Measurements from ENCODE around the gene PLA2G4F. TPM values are rescaled to one million over a fixed set of nuclear protein-coding genes. Genes with fewer than 3 reads are reported as not detected.
A peak's percentile ranks its signal among the peaks of the same experiment; 100 is the strongest.

Gene PLA2G4F
- total RNA-seq, 4 donors from 2014 or later = 3.9 to 24.8 (median 14.1) TPM

DNA sequence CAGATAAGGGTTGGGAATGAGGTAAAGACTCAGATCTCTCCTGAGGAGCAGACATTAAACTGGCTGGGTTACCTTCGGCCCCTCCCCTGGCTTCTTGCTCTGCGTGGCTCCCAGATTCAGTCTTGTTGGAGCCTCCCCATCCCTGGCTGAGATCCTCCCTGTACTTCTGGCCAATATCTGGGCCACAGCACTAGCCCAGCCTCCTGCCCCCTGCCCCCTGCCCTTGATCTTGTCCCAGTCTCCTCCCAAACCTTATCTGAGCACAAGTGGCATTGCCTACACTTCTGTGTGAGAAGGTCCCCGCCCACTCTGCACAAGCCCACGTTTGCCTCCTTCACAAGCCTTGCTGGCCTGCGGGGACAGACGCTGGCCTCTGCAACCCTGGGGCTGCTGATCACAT, 16.8 kb downstream of the PLA2G4F start:
- DNase-seq = no peak
- Histone ChIP-seq H3K27me3 (no peaks in the 10 kb centered on the region), H3K4me1 (no peaks in the 10 kb centered on the region), H3K36me3 (no peaks in the 10 kb centered on the region), H3K27ac (no peak overlapping the region), H3K4me3 (replicated peaks in 1 of 3) (no peak overlapping the region), H3K9me3 (no peaks in the 10 kb centered on the region)
- WGBS, 2 donors = 79 to 85% methylated on average over 6 of the region's 6 CpGs
- TF ChIP-seq CTCF (IDR thresholded peaks at IDR 0.05) = no peak
- TF ChIP-seq POLR2A (IDR thresholded peaks at IDR 0.05) = no peak
- intact Hi-C loops (cut with DNase I) = loop anchor here (10.0 kb wide), 1 partner anchor 145 kb away; no protein-coding TSS in a partner anchor

DNA sequence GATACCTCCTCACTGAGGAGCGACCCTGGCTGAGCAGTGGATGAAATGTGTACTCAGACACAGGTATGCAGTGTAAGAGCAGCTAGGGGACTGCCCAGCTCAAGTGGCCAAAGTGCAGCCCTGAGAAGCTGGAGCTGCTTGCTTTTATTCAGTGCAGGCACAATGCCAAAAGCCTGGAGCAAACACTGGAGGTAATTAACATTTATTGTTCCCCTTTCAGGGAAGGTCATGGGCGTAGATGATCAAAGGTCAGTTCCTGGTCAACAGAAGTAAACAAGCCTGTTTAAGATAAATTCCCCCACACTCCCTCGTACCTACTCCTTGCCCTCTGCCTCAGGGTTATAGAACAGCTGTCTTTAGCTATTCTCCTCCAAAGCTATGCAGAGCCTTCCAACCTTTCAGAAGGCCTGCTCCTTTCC, 17.5 kb downstream of the PLA2G4F start:
- Histone ChIP-seq H3K36me3 (no peaks in the 10 kb centered on the region), H3K27ac (no peak overlapping the region), H3K9me3 (no peaks in the 10 kb centered on the region), H3K4me3 (replicated peaks in 1 of 3) (no peak overlapping the region), H3K4me1 (no peaks in the 10 kb centered on the region), H3K27me3 (no peaks in the 10 kb centered on the region)
- 59 to 71% methylated on average over 3 of the region's 3 CpGs for WGBS, 2 donors
- intact Hi-C loops (cut with DNase I) = loop anchor here (10.0 kb wide), 1 partner anchor 144 kb away; no protein-coding TSS in a partner anchor
- DNase-seq = no peak
- TF ChIP-seq POLR2A (IDR thresholded peaks at IDR 0.05) (no peak), CTCF (IDR thresholded peaks at IDR 0.05) (no peak)

- H3K9me3 ChIP-seq = no peaks in the 10 kb centered on the region
- TF ChIP-seq POLR2A (IDR thresholded peaks at IDR 0.05) = no peak
- TF ChIP-seq CTCF (IDR thresholded peaks at IDR 0.05) = no peak
- H3K4me3 ChIP-seq (replicated peaks in 1 of 3) = no peak overlapping the region
- 87 to 88% methylated on average over 4 of the region's 4 CpGs for WGBS, 2 donors
- intact Hi-C loops (cut with DNase I) = loop anchor here (10.0 kb wide), 1 partner anchor 144 kb away; no protein-coding TSS in a partner anchor
- H3K36me3 ChIP-seq = no peaks in the 10 kb centered on the region
- no peaks in the 10 kb centered on the region for H3K27me3 ChIP-seq
- H3K4me1 ChIP-seq = no peaks in the 10 kb centered on the region
- H3K27ac ChIP-seq = no peak overlapping the region
- DNase-seq = no peak
These were observed 18.0 kb downstream of the PLA2G4F start for GRCh38 chr15:42138411-42138810.

GRCh38 chr15:42137461-42138261, 18.8 kb downstream of the PLA2G4F start:
- 41 to 48% methylated on average over 11 of the region's 11 CpGs for WGBS, 2 donors
- H3K4me1 ChIP-seq = no peaks in the 10 kb centered on the region
- intact Hi-C loops (cut with DNase I) = loop anchor here (10.0 kb wide), 1 partner anchor 143 kb away; no protein-coding TSS in a partner anchor
- H3K9me3 ChIP-seq = no peaks in the 10 kb centered on the region
- H3K27me3 ChIP-seq = no peaks in the 10 kb centered on the region
- H3K27ac ChIP-seq = no peak overlapping the region
- H3K36me3 ChIP-seq = no peaks in the 10 kb centered on the region
- TF ChIP-seq POLR2A (IDR thresholded peaks at IDR 0.05) (no peak), CTCF (IDR thresholded peaks at IDR 0.05) (peak; percentile 10 to 69 (median 54))
- no peak overlapping the region for H3K4me3 ChIP-seq (replicated peaks in 1 of 3)
- DNase-seq = peak in 1 of 2 donors; percentile 28

DNA sequence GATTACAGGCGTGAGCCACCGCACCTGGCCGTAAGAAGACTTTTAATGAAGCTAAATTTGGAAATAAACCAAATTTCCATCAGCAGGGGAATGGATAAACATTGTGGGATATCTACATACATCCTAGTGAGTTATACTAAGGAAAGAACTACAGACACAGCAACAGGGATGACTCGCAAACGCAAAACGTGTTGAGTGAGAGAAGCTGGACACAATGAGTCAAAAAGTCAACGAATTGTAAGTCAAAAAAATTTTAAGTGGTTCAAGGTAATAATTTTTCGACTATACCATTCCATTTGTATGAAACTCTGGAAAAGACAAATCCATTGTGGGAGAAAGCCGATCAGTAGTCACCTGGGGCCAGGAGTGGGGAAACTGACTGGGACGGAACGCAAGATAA, 19.9 kb downstream of the PLA2G4F start:
- no peak overlapping the region for H3K4me3 ChIP-seq (replicated peaks in 1 of 3)
- H3K27ac ChIP-seq = no peak overlapping the region
- H3K36me3 ChIP-seq = no peaks in the 10 kb centered on the region
- WGBS, 2 donors = 87 to 93% methylated on average over 11 of the region's 11 CpGs
- H3K9me3 ChIP-seq = no peaks in the 10 kb centered on the region
- intact Hi-C loops (cut with DNase I) = loop anchor here (10.0 kb wide), 1 partner anchor 142 kb away; no protein-coding TSS in a partner anchor
- peaks cover 0 to 7% of the 10 kb centered on the region in 2 donors for H3K4me1 ChIP-seq
- DNase-seq = no peak
- no peak for TF ChIP-seq CTCF (IDR thresholded peaks at IDR 0.05)
- no peak for TF ChIP-seq POLR2A (IDR thresholded peaks at IDR 0.05)
- H3K27me3 ChIP-seq = no peaks in the 10 kb centered on the region
